Erythroblast (primary cell): ENCODE measurements around the gene PLEKHG7.

ENCODE experiments used
- GATA1 ChIP-seq: IDR thresholded peaks from 2 replicates; pipeline ENCODE4 v1.6.1; 2011; ENCODE audit warnings: low read depth, mild to moderate bottlenecking, control low read depth, low read length, moderate library complexity
- POLR2A ChIP-seq: IDR thresholded peaks from 2 replicates; pipeline ENCODE4 v1.6.1; 2011; ENCODE audit warnings: mild to moderate bottlenecking, low read length

- TF ChIP-seq POLR2A (no peak), GATA1 (no peak)
Observed at GRCh38 chr12:92721130-92721529, 18.3 kb downstream of the PLEKHG7 start.
